NCI-H69 (cell line): ENCODE results near the gene LRRC37A.
"Not testable (repeated sequence)": the region's sequence is repeated elsewhere in the genome, so short reads cannot be mapped to it uniquely, and the experiment has no call there.

Experiments
- DNase-seq: peaks from one replicate; lab custom pipeline; 2025; lab: John Stamatoyannopoulos, UW

LRRC37A gene

GRCh38 chr17:46294831-46295230 lies at the start of gene LRRC37A:
LRRC37A (plus strand) TSS chr17:46295131; CDS start chr17:46295134, 3 bp downstream.
- DNase-seq, result not testable (repeated sequence)

- not testable (repeated sequence) for DNase-seq
These were observed 45.8 kb upstream of the LRRC37A start for GRCh38 chr17:46249153-46249552.

GRCh38 chr17:46252804-46253203 lies 42.1 kb upstream of the LRRC37A start:
- DNase-seq, result not testable (repeated sequence)

- peak; percentile 79 for DNase-seq
These were observed 41.2 kb upstream of the LRRC37A start for GRCh38 chr17:46253722-46254121.

GRCh38 chr17:46254215-46254614 lies 40.7 kb upstream of the LRRC37A start:
- not testable (repeated sequence) for DNase-seq

- DNase-seq, result not testable (repeated sequence)
These were observed 38.6 kb upstream of the LRRC37A start for GRCh38 chr17:46256369-46256768.

GRCh38 chr17:46259845-46260661 lies 34.9 kb upstream of the LRRC37A start:
- peak; percentile 70 for DNase-seq

GRCh38 chr17:46262271-46262670 lies 32.7 kb upstream of the LRRC37A start:
- DNase-seq, result no peak

GRCh38 chr17:46264456-46265198 lies 30.3 kb upstream of the LRRC37A start:
- DNase-seq, result peak; percentile 47

GRCh38 chr17:46266063-46266655 lies 28.8 kb upstream of the LRRC37A start:
- not testable (repeated sequence) for DNase-seq

GRCh38 chr17:46266656-46267544 lies 28.0 kb upstream of the LRRC37A start:
- peak; percentile 98 for DNase-seq

- peak; percentile 66 for DNase-seq
These were observed 24.9 kb upstream of the LRRC37A start for GRCh38 chr17:46270032-46270431.

- DNase-seq, result no peak
These were observed 21.2 kb upstream of the LRRC37A start for GRCh38 chr17:46273541-46274236.

- peak; percentile 40 for DNase-seq
These were observed 20.7 kb upstream of the LRRC37A start for GRCh38 chr17:46274238-46274637.

GRCh38 chr17:46276728-46277479 lies 18.0 kb upstream of the LRRC37A start:
- peak; percentile 97 for DNase-seq

- DNase-seq, result not testable (repeated sequence)
These were observed 13.6 kb upstream of the LRRC37A start for GRCh38 chr17:46281336-46281735.

GRCh38 chr17:46282635-46283034 lies 12.3 kb upstream of the LRRC37A start:
- DNase-seq, result not testable (repeated sequence)

GRCh38 chr17:46284467-46284866 lies 10.5 kb upstream of the LRRC37A start:
- DNase-seq, result not testable (repeated sequence)

GRCh38 chr17:46285500-46285899 lies 9.4 kb upstream of the LRRC37A start:
- not testable (repeated sequence) for DNase-seq

GRCh38 chr17:46286764-46287221 lies 8.1 kb upstream of the LRRC37A start:
- peak; percentile 90 for DNase-seq
